ENCODE results near the gene DEAF1.
"Not testable (repeated sequence)": the region's sequence is repeated elsewhere in the genome, so short reads cannot be mapped to it uniquely, and the experiment has no call there.

Gene DEAF1

GRCh38 chr11:694563-695287 lies at the start of gene DEAF1:
TSS of gene DEAF1 (minus strand) at chr11:695222. CDS start at chr11:695047, 175 bp downstream.
- in situ Hi-C loops (cut with HindIII; ENCODE audit: low pct_ligation_motif_present, low pct_unique_long_range_greater_than_20kb, low sequenced_read_pairs) = no loop called here
- peak; percentile 91 for DNase-seq

- no peak for DNase-seq
- in situ Hi-C loops (cut with HindIII; ENCODE audit: low pct_ligation_motif_present, low pct_unique_long_range_greater_than_20kb, low sequenced_read_pairs) = no loop called here
Measured at GRCh38 chr11:742571-743201, 47.7 kb upstream of the DEAF1 start.

GRCh38 chr11:742156-742546 lies 47.1 kb upstream of the DEAF1 start:
- no peak for DNase-seq
- in situ Hi-C loops (cut with HindIII; ENCODE audit: low pct_ligation_motif_present, low pct_unique_long_range_greater_than_20kb, low sequenced_read_pairs) = no loop called here

GRCh38 chr11:737899-738298 lies 42.9 kb upstream of the DEAF1 start:
- DNase-seq; in situ Hi-C loops (cut with HindIII; ENCODE audit: low pct_ligation_motif_present, low pct_unique_long_range_greater_than_20kb, low sequenced_read_pairs): not testable (repeated sequence)

- no peak for DNase-seq
- in situ Hi-C loops (cut with HindIII; ENCODE audit: low pct_ligation_motif_present, low pct_unique_long_range_greater_than_20kb, low sequenced_read_pairs) = no loop called here
Measured at GRCh38 chr11:737366-737765, 42.3 kb upstream of the DEAF1 start.

- DNase-seq; in situ Hi-C loops (cut with HindIII; ENCODE audit: low pct_ligation_motif_present, low pct_unique_long_range_greater_than_20kb, low sequenced_read_pairs): not testable (repeated sequence)
Measured at GRCh38 chr11:734541-734940, 39.5 kb upstream of the DEAF1 start.

GRCh38 chr11:733072-733471 lies 38.0 kb upstream of the DEAF1 start:
- in situ Hi-C loops (cut with HindIII; ENCODE audit: low pct_ligation_motif_present, low pct_unique_long_range_greater_than_20kb, low sequenced_read_pairs) = no loop called here
- DNase-seq = no peak

GRCh38 chr11:729492-730074 lies 34.6 kb upstream of the DEAF1 start:
- in situ Hi-C loops (cut with HindIII; ENCODE audit: low pct_ligation_motif_present, low pct_unique_long_range_greater_than_20kb, low sequenced_read_pairs) = no loop called here
- DNase-seq = no peak

- DNase-seq = no peak
- in situ Hi-C loops (cut with HindIII; ENCODE audit: low pct_ligation_motif_present, low pct_unique_long_range_greater_than_20kb, low sequenced_read_pairs) = no loop called here
Measured at GRCh38 chr11:728901-729491, 34.0 kb upstream of the DEAF1 start.

- peak; percentile 95 for DNase-seq
- in situ Hi-C loops (cut with HindIII; ENCODE audit: low pct_ligation_motif_present, low pct_unique_long_range_greater_than_20kb, low sequenced_read_pairs) = no loop called here
Measured at GRCh38 chr11:727859-728748, 33.1 kb upstream of the DEAF1 start.

- in situ Hi-C loops (cut with HindIII; ENCODE audit: low pct_ligation_motif_present, low pct_unique_long_range_greater_than_20kb, low sequenced_read_pairs) = no loop called here
- no peak for DNase-seq
Measured at GRCh38 chr11:727281-727701, 32.3 kb upstream of the DEAF1 start.

GRCh38 chr11:726278-727220 lies 31.5 kb upstream of the DEAF1 start:
- in situ Hi-C loops (cut with HindIII; ENCODE audit: low pct_ligation_motif_present, low pct_unique_long_range_greater_than_20kb, low sequenced_read_pairs) = no loop called here
- no peak for DNase-seq

GRCh38 chr11:725624-726202 lies 30.7 kb upstream of the DEAF1 start:
- in situ Hi-C loops (cut with HindIII; ENCODE audit: low pct_ligation_motif_present, low pct_unique_long_range_greater_than_20kb, low sequenced_read_pairs) = no loop called here

GRCh38 chr11:724778-725386 lies 29.9 kb upstream of the DEAF1 start:
- in situ Hi-C loops (cut with HindIII; ENCODE audit: low pct_ligation_motif_present, low pct_unique_long_range_greater_than_20kb, low sequenced_read_pairs) = no loop called here
- DNase-seq = no peak

More at GRCh38 chr11:725624-726202, 30.7 kb upstream of the DEAF1 start:
- no peak for DNase-seq

GRCh38 chr11:724049-724777 lies 29.2 kb upstream of the DEAF1 start:
- in situ Hi-C loops (cut with HindIII; ENCODE audit: low pct_ligation_motif_present, low pct_unique_long_range_greater_than_20kb, low sequenced_read_pairs) = no loop called here
- DNase-seq = no peak

All from ACHN (cell line).